Activated CD4-positive, alpha-beta T cell treated with anti-CD3 and anti-CD28 coated beads for 1 hour (primary cell): Measurements from ENCODE around the gene SIGLEC8.
"Not testable (repeated sequence)": the region's sequence is repeated elsewhere in the genome, so short reads cannot be mapped to it uniquely, and the experiment has no call there.

ENCODE experiments used
- DNase-seq: peaks from one replicate; pipeline ENCODE4 v3.0.0-alpha.2; 2020

The SIGLEC8 gene

GRCh38 chr19:51441410-51442390 lies 16.6 kb downstream of the SIGLEC8 start:
- DNase-seq: peak; percentile 78

GRCh38 chr19:51440846-51441409 lies 17.3 kb downstream of the SIGLEC8 start:
- no peak for DNase-seq

DNA sequence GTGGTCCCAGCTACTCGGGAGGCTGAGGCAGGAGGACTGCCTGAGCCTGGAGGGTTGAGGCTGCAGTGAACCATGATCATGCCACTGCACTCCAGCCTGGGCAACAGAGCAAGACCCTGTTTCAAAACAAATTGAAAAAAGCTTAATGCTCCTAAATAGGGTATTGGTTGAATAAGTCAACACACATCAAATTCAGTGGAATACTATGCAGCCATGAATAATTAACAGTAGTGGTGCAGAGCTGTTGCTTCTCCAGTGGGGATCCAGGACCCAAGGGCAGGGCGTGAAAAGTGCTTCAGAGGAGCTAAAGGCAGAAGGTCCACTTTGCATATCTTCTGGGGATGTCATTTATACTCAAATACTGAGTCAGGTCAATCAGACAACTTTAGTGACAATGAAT lies 18.2 kb downstream of the SIGLEC8 start:
- no peak for DNase-seq

- DNase-seq: no peak
Observed at GRCh38 chr19:51439021-51439465, 19.2 kb downstream of the SIGLEC8 start.

- no peak for DNase-seq
Observed at GRCh38 chr19:51434456-51434855, 23.8 kb downstream of the SIGLEC8 start.

- no peak for DNase-seq
Observed at GRCh38 chr19:51433043-51433442, 25.2 kb downstream of the SIGLEC8 start.

DNA sequence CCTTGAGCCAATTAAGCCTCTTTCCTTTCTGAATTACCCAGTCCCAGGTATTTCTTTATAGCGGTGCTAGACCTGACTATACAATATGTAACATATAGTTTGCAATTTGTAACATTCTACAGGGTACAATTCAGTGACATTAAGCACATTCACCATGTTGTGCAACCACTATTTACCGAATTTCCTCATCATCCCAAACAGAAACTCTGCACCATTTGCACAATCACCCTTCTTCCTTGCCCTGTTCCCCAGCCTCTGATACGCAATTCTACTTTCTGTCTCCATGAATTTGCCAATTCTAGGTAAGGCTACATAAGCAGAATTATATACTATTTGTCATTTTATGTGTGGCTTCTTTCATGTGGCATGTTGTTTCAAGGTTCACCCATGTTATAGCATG lies 27.1 kb downstream of the SIGLEC8 start:
- DNase-seq: no peak

GRCh38 chr19:51430221-51430620 lies 28.0 kb downstream of the SIGLEC8 start:
- DNase-seq: no peak

- no peak for DNase-seq
Observed at GRCh38 chr19:51427201-51427600, 31.1 kb downstream of the SIGLEC8 start.

GRCh38 chr19:51422053-51422448 lies 36.2 kb downstream of the SIGLEC8 start:
- peak; percentile 66 for DNase-seq

DNA sequence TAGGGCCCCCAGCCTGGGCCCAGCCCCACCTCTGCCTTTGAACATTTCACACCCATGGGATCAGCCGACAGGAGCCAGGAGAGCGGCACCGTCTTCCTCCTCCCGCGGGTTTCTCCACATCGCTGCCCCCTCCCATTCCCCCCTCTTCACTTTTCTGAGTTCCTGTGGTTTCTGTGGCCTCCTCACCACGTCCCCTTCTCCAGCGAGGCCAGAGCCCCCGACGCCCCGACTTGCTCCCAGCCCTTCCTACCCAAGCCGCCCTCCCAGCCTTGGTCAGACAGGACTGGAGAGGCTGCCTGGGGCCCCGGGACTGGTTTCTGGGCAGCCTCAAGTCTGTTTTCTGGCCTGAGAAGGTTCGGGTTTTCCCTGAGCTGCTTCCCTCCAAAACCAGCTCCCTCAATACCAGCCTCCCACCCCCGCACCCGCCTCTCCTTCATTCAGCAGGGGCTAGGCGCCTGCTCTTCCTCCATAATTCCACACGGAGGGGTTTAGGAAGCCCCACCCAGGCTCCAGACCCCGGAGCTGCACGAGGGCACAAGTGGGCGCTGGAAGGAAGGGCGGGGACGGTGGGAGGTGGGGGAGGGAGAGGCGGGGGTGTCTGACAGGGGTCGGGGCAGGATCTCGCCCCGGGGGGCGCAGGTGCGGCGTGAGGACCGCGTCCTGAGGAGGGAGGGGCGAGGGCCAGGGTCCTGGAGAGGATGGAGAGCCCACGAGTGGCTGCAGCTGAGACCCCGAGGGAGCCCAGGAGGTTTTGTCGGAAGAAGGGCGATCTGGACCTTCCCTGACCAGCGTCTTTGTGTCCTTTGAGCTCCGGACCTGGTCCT lies 36.8 kb downstream of the SIGLEC8 start:
- DNase-seq: no peak

GRCh38 chr19:51420511-51420910 lies 37.7 kb downstream of the SIGLEC8 start:
- not testable (repeated sequence) for DNase-seq

GRCh38 chr19:51418707-51419106 lies 39.5 kb downstream of the SIGLEC8 start:
- DNase-seq: no peak

- DNase-seq: no peak
Observed at GRCh38 chr19:51417810-51418157, 40.5 kb downstream of the SIGLEC8 start.

DNA sequence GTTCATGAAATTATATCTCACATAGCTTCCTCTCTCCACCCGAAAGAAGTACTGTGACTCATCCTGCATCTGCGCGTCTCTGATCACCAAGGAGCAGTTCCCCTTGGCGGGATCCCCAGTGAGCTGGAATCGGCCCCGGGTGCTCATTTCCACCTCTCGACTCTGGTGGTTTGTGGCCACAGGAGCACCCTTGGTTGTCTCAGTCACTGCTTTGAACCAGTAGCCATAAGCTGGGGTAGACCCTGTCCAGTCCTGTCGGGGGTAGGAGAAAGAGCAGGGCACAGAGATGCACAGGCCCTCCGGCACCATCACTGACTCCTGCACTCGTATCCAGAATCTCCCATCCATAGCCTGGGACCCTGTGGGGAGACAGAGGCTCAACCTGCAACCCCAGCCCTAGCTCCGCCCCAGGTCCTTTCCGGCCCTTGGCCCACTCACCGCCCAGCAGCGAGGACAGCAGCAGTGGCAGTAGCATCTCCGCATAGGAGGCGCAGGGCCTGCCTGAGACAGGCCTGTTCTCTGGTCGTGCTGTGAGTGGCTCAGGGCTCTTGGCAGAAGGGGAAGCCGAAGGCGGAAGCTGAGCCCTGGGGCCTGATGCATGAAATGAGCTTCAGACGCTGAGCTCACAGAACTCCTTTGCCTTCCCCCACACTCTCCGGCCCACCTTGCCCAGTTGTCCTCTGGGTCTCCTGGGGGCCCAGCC lies 41.0 kb downstream of the SIGLEC8 start, which contains the start of gene SIGLEC10:
Gene SIGLEC10, minus strand, starts transcription at position 536 of the 703 bp plus-strand sequence. Its CDS starts 61 bp downstream, at position 475.
- no peak for DNase-seq

GRCh38 chr19:51416422-51416821 lies 41.8 kb downstream of the SIGLEC8 start:
- DNase-seq: not testable (repeated sequence)

DNA sequence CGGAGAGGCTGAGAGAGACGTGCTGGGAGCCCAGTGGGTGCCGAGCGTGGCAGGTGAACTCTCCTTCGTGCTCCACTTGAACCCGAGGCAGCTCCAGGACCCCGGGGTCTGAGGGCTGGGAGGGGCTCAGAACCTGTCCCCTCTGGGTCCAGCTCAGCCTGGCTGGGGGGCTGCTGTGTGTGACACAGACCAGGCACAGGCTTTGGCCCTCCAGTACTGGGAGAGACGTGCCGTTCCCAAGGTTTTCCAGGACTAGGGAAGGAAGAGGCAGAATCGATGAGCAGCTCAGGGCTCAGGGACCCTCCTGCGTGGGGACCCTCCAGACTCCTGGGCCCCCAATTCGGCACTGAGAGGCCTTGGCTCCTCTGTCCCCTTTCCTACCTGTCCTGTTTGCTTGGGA lies 43.1 kb downstream of the SIGLEC8 start:
- DNase-seq: no peak

- no peak for DNase-seq
Observed at GRCh38 chr19:51410950-51411748, 47.1 kb downstream of the SIGLEC8 start.

DNA sequence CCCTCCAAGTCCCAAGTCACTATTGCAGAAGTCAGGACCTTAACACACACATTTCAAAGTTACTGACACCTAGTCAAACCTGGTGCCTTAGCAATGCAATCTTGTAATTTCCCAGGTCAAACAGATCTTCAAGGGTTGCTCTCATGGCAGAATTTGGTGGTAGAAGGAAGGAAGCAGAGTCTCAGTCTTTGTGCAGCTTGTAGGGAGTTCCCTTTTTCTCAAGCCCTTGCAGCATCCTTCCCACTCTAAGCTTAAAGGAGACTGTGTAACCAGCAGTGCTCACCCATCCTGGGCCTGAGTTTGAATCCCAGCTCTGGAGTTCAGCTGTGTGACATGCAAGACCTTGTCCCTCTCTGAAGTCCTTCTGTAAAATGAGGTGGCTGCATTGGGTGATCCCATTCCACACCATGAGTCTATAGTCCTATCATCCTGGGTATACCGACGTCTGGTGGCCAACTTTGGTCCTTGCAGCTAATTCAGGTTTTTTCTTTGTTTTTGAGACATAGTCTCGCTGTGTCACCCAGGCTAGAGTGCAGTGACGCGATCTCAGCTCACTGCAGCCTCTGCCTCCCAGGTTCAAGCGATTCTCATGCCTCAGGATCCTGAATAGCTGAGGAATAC lies 50.6 kb downstream of the SIGLEC8 start:
- DNase-seq: no peak

DNA sequence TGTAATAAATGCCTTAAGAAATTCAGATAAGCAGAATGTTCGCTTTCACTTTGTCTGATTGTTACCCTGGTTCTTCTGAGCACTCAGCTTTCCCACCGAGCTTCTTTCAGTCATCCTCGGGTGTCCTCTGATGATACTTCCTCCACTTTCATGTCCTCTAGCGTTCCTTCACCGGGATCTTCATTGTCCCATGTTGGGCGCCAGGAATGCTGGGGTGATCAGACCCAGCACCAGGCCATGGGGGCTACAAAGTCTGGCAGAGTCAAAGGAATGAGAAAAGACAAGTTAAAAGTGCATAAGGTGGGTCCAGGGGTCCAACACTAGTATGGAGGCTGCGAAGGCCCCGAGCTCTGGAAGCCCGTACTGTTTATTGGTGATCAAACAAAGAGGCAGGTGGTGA lies 56.1 kb downstream of the SIGLEC8 start:
- no peak for DNase-seq
